Subcutaneous abdominal adipose tissue (tissue), 5 donors: Measurements from ENCODE around the gene LRMDA.

Experiments
- H3K27ac ChIP-seq: one replicate; pipeline ENCODE4 v1.7.0; 2013; ENCODE audit warnings: low read depth, mild to moderate bottlenecking, inconsistent platforms, low read length, moderate library complexity
- H3K27me3 ChIP-seq, 5 donors: one replicate each; pipeline ENCODE4 v1.7.0; 2013; ENCODE audit warnings: low read length in 5 of 5, inconsistent platforms in 1 of 5; ENCODE audit not compliant: control insufficient read depth in 5 of 5, insufficient read depth in 4 of 5
- H3K36me3 ChIP-seq, 5 donors: one replicate each; pipeline ENCODE4 v1.7.0; 2013; ENCODE audit warnings: low read length in 5 of 5; ENCODE audit not compliant: control insufficient read depth in 5 of 5, insufficient read depth in 5 of 5
- H3K4me1 ChIP-seq, 5 donors: one replicate each; pipeline ENCODE4 v1.7.0; 2013; ENCODE audit warnings: low read length in 5 of 5, mild to moderate bottlenecking in 3 of 5, moderate library complexity in 1 of 5; ENCODE audit not compliant: control insufficient read depth in 5 of 5, insufficient read depth in 5 of 5
- H3K4me3 ChIP-seq, 5 donors: one replicate each; pipeline ENCODE4 v1.7.0; 2013; ENCODE audit warnings: low read length in 5 of 5, low read depth in 1 of 5
- H3K9ac ChIP-seq, 5 donors: one replicate each; pipeline ENCODE4 v1.7.0; 2013; ENCODE audit warnings: low read length in 5 of 5, mild to moderate bottlenecking in 4 of 5, moderate library complexity in 3 of 5
- H3K9me3 ChIP-seq, 5 donors: one replicate each; pipeline ENCODE4 v1.7.0; 2013; ENCODE audit warnings: low read length in 5 of 5; ENCODE audit not compliant: control insufficient read depth in 5 of 5
- donor health status: healthy.
- donor health status: healthy.
- donor health status: healthy.
- donor health status: healthy.
- donor health status: healthy.

Gene LRMDA

DNA sequence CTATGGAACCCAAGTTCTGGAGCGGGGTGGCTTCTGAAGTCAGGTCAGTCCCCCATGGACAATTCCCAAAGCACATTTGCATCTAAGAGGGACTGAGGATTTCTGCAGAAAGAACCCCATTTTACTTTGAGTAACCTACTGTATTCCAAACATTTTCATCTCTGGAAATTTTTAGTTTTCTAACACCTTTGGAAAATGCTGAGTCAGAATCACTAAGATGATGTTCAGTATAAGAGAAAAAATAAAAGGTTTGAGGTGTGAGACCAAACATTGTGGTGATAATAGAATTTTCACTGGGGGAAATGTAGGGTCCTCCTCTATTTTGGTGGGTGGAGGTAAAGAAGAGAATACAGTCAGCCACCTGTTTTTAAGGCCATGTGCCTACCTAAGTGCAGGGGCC, 227.1 kb downstream of the LRMDA start:
- peaks cover 5 to 67% (median 62%) of the 10 kb centered on the region in 5 donors for H3K4me1 ChIP-seq
- no peak overlapping the region for H3K4me3 ChIP-seq
- no peaks in the 10 kb centered on the region for H3K36me3 ChIP-seq
- H3K9ac ChIP-seq, result no peak overlapping the region
- no peaks in the 10 kb centered on the region for H3K9me3 ChIP-seq
- no peak overlapping the region for H3K27ac ChIP-seq
- H3K27me3 ChIP-seq, result no peaks in the 10 kb centered on the region

GRCh38 chr10:75658915-75659314, 227.5 kb downstream of the LRMDA start:
- H3K9me3 ChIP-seq, result no peaks in the 10 kb centered on the region

GRCh38 chr10:75660823-75661222, 229.4 kb downstream of the LRMDA start:
- no peaks in the 10 kb centered on the region for H3K36me3 ChIP-seq
- no peaks in the 10 kb centered on the region for H3K27me3 ChIP-seq
- peaks cover 2 to 59% (median 52%) of the 10 kb centered on the region in 5 donors for H3K4me1 ChIP-seq
- no peak overlapping the region for H3K9ac ChIP-seq
- no peaks in the 10 kb centered on the region for H3K9me3 ChIP-seq
- no peak overlapping the region for H3K27ac ChIP-seq
- H3K4me3 ChIP-seq, result no peak overlapping the region

More at GRCh38 chr10:75658915-75659314, 227.5 kb downstream of the LRMDA start:
- Histone ChIP-seq H3K36me3 (no peaks in the 10 kb centered on the region), H3K4me3 (no peak overlapping the region), H3K27ac (no peak overlapping the region), H3K4me1 (peaks cover 7 to 67% (median 61%) of the 10 kb centered on the region in 5 donors), H3K27me3 (no peaks in the 10 kb centered on the region), H3K9ac (no peak overlapping the region)

- Histone ChIP-seq H3K9ac (no peak overlapping the region), H3K4me1 (peaks cover 2 to 40% (median 35%) of the 10 kb centered on the region in 5 donors), H3K27me3 (no peaks in the 10 kb centered on the region), H3K36me3 (no peaks in the 10 kb centered on the region), H3K9me3 (no peaks in the 10 kb centered on the region), H3K4me3 (no peak overlapping the region), H3K27ac (peak overlapping the region; percentile 86)
Measured at GRCh38 chr10:75662715-75663114, 231.3 kb downstream of the LRMDA start.

GRCh38 chr10:75663947-75664664, 232.7 kb downstream of the LRMDA start:
- peaks cover 2 to 34% (median 31%) of the 10 kb centered on the region in 5 donors for H3K4me1 ChIP-seq
- H3K4me3 ChIP-seq, result no peak overlapping the region
- H3K9me3 ChIP-seq, result no peaks in the 10 kb centered on the region
- H3K27ac ChIP-seq, result peak overlapping the region; percentile 86
- no peaks in the 10 kb centered on the region for H3K36me3 ChIP-seq
- H3K27me3 ChIP-seq, result no peaks in the 10 kb centered on the region
- H3K9ac ChIP-seq, result no peak overlapping the region

- H3K27me3 ChIP-seq, result no peaks in the 10 kb centered on the region
- no peaks in the 10 kb centered on the region for H3K36me3 ChIP-seq
- H3K4me3 ChIP-seq, result no peak overlapping the region
- H3K4me1 ChIP-seq, result peaks cover 2 to 34% (median 30%) of the 10 kb centered on the region in 5 donors
- no peak overlapping the region for H3K9ac ChIP-seq
- peak overlapping the region; percentile 86 for H3K27ac ChIP-seq
- H3K9me3 ChIP-seq, result no peaks in the 10 kb centered on the region
Measured at GRCh38 chr10:75664968-75665367, 233.5 kb downstream of the LRMDA start.

- Histone ChIP-seq H3K36me3 (no peaks in the 10 kb centered on the region), H3K27ac (no peak overlapping the region), H3K9ac (no peak overlapping the region), H3K4me1 (peaks cover 2 to 33% (median 28%) of the 10 kb centered on the region in 5 donors), H3K9me3 (no peaks in the 10 kb centered on the region), H3K27me3 (no peaks in the 10 kb centered on the region), H3K4me3 (no peak overlapping the region)
Measured at GRCh38 chr10:75665707-75666106, 234.3 kb downstream of the LRMDA start.

- Histone ChIP-seq H3K36me3 (no peaks in the 10 kb centered on the region), H3K4me3 (no peak overlapping the region), H3K9ac (no peak overlapping the region), H3K27ac (no peak overlapping the region), H3K27me3 (no peaks in the 10 kb centered on the region), H3K9me3 (no peaks in the 10 kb centered on the region), H3K4me1 (peaks cover 0 to 6% (median 3%) of the 10 kb centered on the region in 5 donors)
Measured at GRCh38 chr10:75672111-75672671, 240.8 kb downstream of the LRMDA start.

DNA sequence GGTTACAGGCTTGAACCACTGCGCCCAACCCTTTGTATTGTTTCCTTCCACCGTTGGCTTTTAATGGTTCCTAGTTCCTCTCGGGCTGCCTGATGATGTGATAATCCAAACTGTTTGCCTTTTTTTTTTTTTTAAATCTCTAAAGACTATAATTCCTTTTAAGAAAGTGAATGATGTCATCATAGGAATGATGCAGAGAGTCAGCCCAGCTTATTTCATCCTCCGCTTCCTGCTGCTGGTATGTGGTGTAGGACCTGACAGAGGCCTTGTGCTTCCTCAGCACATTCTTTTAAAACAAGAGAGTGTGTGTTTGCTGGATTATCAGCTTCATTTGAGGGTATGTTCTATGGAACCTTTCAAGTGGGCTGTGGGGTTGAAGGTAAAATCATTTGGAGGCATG, 241.4 kb downstream of the LRMDA start:
- H3K4me3 ChIP-seq, result no peak overlapping the region
- peaks cover 0 to 12% (median 8%) of the 10 kb centered on the region in 5 donors for H3K4me1 ChIP-seq

GRCh38 chr10:75677541-75677940, 246.1 kb downstream of the LRMDA start:
- Histone ChIP-seq H3K27ac (no peak overlapping the region), H3K9me3 (no peaks in the 10 kb centered on the region), H3K36me3 (no peaks in the 10 kb centered on the region), H3K27me3 (no peaks in the 10 kb centered on the region), H3K4me3 (no peak overlapping the region), H3K9ac (no peak overlapping the region), H3K4me1 (peaks cover 0 to 15% (median 8%) of the 10 kb centered on the region in 5 donors)

More for the DNA sequence above, 241.4 kb downstream of the LRMDA start:
- Histone ChIP-seq H3K27me3 (no peaks in the 10 kb centered on the region), H3K27ac (no peak overlapping the region), H3K9me3 (no peaks in the 10 kb centered on the region), H3K9ac (no peak overlapping the region), H3K36me3 (no peaks in the 10 kb centered on the region)
